ENCODE measurements around the gene STIM2.

The STIM2 gene

GRCh38 chr4:27007507-27007906 is 146.9 kb downstream of the STIM2 start:
- no peak for TF ChIP-seq ZFX (IDR thresholded peaks at IDR 0.05)
- TF ChIP-seq CTCF (conservative IDR thresholded peaks at IDR 0.05) = no peak
- no peak overlapping the region for H3K27ac ChIP-seq

DNA sequence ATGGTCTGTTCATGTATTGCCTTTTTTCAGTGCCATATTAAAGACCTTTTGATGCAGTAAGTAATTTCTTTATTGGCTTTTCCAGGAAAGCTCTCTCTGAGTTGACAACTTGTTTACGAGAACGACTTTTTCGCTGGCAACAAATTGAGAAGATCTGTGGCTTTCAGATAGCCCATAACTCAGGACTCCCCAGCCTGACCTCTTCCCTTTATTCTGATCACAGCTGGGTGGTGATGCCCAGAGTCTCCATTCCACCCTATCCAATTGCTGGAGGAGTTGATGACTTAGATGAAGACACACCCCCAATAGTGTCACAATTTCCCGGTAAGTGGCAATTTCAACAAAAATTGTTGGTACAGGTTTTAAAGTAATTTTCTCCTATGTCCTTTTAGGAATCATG is 148.0 kb downstream of the STIM2 start:
- H3K27ac ChIP-seq = no peak overlapping the region
- TF ChIP-seq CTCF (conservative IDR thresholded peaks at IDR 0.05) (no peak), ZFX (IDR thresholded peaks at IDR 0.05) (no peak)

GRCh38 chr4:27009539-27009938 is 148.9 kb downstream of the STIM2 start:
- no peak for TF ChIP-seq ZFX (IDR thresholded peaks at IDR 0.05)
- no peak for TF ChIP-seq CTCF (conservative IDR thresholded peaks at IDR 0.05)
- no peak overlapping the region for H3K27ac ChIP-seq

- TF ChIP-seq ZFX (IDR thresholded peaks at IDR 0.05) = no peak
- TF ChIP-seq CTCF (conservative IDR thresholded peaks at IDR 0.05) = peak; percentile 87
- H3K27ac ChIP-seq = no peak overlapping the region
Observed at GRCh38 chr4:27010334-27010940, 149.8 kb downstream of the STIM2 start.

GRCh38 chr4:27011401-27011800 is 150.8 kb downstream of the STIM2 start:
- no peak for TF ChIP-seq ZFX (IDR thresholded peaks at IDR 0.05)
- H3K27ac ChIP-seq = no peak overlapping the region

- TF ChIP-seq CTCF (conservative IDR thresholded peaks at IDR 0.05) (no peak), ZFX (IDR thresholded peaks at IDR 0.05) (no peak)
- no peak overlapping the region for H3K27ac ChIP-seq
Observed at GRCh38 chr4:27013012-27013411, 152.4 kb downstream of the STIM2 start.

GRCh38 chr4:27016551-27016950 is 155.9 kb downstream of the STIM2 start:
- no peak overlapping the region for H3K27ac ChIP-seq
- TF ChIP-seq ZFX (IDR thresholded peaks at IDR 0.05) (no peak), CTCF (conservative IDR thresholded peaks at IDR 0.05) (no peak)

- no peak for TF ChIP-seq CTCF (conservative IDR thresholded peaks at IDR 0.05)
- no peak for TF ChIP-seq ZFX (IDR thresholded peaks at IDR 0.05)
Observed at GRCh38 chr4:27017623-27018022, 157.0 kb downstream of the STIM2 start.

More at GRCh38 chr4:27017623-27018022, 157.0 kb downstream of the STIM2 start:
- no peak overlapping the region for H3K27ac ChIP-seq

Data from C4-2B (cell line).